GM13977 (cell line): Measurements from ENCODE around the gene KCNIP4.
"Not testable (repeated sequence)": the region's sequence is repeated elsewhere in the genome, so short reads cannot be mapped to it uniquely, and the experiment has no call there.

Source experiments
- DNase-seq: peaks from one replicate; pipeline ENCODE4 v3.0.0; 2012; ENCODE audit warnings: low spot score
- CTCF ChIP-seq: IDR thresholded peaks from 2 replicates; pipeline ENCODE4 v1.5.1; 2012; ENCODE audit warnings: mild to moderate bottlenecking, control low read depth; ENCODE audit not compliant: insufficient read depth; ENCODE audit errors: extremely low read depth, missing control alignments
- in situ Hi-C: fragments of 300-500 bp; cut with MboI; formaldehyde crosslinking; loops from one replicate; pipeline ENCODE4 v1.12.0; 2022; ENCODE audit warnings: low sequenced_read_pairs, low pct_unique_long_range_greater_than_20kb, mixed read lengths, inconsistent platforms; ENCODE audit not compliant: unreplicated experiment

Gene KCNIP4

DNA sequence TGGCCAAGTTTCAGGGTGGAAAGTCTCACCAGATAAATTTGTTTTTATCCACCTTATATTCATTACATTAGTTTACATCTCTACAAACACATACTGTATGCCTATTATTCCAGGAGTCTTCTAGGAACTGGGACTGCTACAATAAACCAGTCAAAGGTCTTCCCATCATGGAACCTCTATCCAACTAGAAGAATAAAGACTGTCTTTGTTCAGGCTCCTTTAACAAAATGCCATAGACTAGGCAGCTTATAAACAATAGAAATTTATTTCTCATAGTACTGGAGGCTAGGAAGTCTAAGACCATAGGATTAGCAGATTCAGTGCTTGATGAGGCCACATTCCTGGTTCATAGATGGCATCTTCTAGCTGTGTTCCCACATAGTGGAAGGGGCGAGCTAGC is 1186.7 kb downstream of the KCNIP4 start:
- in situ Hi-C loops = no loop called here
- TF ChIP-seq CTCF = no peak
- no peak for DNase-seq

DNA sequence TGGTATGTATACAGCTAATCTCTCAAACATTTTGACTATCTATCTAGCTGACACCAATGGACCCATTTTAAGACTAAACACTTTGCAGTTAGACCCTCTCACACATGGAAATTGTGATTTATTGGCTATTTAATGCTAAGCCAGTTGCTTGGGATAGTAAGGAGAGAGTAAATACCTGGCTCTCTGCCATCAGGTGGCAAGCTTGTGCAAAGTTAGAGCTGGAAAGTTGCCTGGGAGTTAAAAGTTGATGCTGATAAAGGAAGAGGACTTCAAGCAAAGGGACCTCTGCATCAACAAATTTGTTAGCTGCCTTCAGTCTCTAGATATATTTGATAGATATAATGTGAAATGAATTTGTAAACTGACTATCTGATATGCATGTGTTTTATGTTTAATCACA is 1187.2 kb downstream of the KCNIP4 start:
- no peak for TF ChIP-seq CTCF
- in situ Hi-C loops = no loop called here
- DNase-seq = no peak

DNA sequence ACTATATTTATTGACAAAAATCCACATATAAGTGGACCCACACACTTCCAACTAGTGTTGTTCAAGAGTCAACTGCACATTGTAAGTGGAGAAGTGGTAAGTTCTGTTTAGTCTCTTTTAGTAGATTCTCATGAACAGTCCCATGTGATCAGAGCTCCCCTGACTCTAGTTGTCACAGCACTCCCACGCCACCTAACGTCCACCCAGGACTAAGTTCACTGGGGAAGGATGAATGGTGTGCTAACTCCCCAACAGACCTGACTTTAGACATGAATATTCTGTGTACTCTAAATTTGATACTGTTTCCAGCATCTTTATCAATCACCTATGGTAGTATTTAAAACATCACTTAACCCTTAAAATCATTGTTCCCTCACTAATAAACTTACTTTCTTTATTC is 1188.5 kb downstream of the KCNIP4 start:
- no peak for DNase-seq
- in situ Hi-C loops = no loop called here
- TF ChIP-seq CTCF = no peak

- TF ChIP-seq CTCF = no peak
- in situ Hi-C loops = no loop called here
Observed at GRCh38 chr4:20754036-20754435, 1194.5 kb downstream of the KCNIP4 start.

GRCh38 chr4:20752641-20753040 is 1195.9 kb downstream of the KCNIP4 start:
- no peak for TF ChIP-seq CTCF
- DNase-seq = no peak
- in situ Hi-C loops = no loop called here

More at GRCh38 chr4:20754036-20754435, 1194.5 kb downstream of the KCNIP4 start:
- no peak for DNase-seq

- DNase-seq, in situ Hi-C loops: not testable (repeated sequence)
Observed at GRCh38 chr4:20746000-20746399, 1202.6 kb downstream of the KCNIP4 start.

DNA sequence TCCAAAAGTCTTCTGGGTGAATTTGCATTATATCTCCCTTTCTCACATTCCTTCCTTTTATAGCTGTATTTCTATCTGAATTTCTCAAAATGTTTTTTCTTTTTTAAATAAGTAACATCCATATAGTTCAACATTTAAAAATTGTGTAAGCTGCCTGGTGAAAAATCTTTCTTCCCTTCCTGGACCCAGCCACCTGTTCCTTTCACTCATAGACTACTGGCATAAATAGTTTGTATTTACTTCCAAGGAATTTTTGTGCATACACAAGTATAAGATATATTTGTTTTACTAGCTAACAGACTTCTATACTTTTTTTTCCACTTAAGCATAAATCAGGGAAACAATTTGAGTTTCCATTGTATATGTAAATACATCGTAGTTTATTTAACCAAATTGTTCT is 1212.6 kb downstream of the KCNIP4 start:
- in situ Hi-C loops = no loop called here
- TF ChIP-seq CTCF = no peak
- DNase-seq = no peak
